Glomerular endothelial cell (primary cell): ENCODE data around the gene NPEPL1. TPM values are rescaled to one million over a fixed set of nuclear protein-coding genes. Genes with fewer than 3 reads are reported as not detected.
"Not testable (repeated sequence)": the region's sequence is repeated elsewhere in the genome, so short reads cannot be mapped to it uniquely, and the experiment has no call there.

Experiments
- DNase-seq: peaks from one replicate; pipeline ENCODE4 v3.0.0-alpha.2; 2011; ENCODE audit warnings: low read depth, low spot score; ENCODE audit errors: extremely low read depth
- total RNA-seq: library from RNA; depleted of rRNA; stranded (reverse); fragments of >200 nt; gene quantifications from 2 replicates; pipeline ENCODE4 v1.2.3, GENCODE V29; 2015

NPEPL1 gene
- total RNA-seq, 1 donor from 2014 or later = 36.9 TPM

DNA sequence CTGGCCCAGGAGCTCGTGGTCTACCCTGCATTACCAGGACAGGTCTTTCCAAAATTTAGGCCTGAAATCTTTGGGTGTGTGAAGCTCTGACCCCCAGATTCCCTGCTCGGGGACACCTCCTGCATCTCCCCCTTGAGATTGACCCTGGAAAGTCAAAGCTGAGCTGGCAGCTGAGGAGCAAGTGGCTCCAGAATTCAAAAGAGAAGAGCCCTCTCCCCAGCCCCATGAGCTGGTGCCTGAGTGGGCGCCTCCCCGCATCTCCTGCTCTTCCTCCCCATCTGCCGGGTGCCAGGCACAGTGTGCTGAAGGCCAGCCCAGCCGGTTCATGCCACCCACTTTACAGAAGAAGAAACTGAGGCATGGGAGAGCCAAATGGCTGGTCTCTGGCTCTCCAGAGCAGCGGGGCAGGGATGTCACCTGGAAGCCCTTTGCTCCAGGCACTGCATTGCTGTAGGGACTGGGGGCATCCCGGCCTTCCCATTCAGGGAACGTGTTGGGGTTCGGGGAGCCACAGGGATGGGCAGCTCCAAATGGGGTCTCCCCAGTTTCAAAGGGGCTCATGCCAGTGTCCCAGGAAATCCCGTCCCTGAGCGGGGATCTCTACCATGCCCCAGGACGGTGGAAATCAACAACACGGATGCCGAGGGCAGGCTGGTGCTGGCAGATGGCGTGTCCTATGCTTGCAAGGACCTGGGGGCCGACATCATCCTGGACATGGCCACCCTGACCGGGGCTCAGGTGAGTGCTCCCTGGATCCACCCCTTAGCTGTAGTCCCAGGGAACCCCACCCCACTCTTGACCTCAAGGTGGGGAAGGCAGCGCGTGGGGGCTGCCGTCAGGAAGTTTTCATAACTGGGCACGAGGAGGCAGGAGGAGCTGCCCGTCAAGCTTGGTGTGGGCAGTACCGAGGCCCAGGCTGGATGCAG is 20.5 kb downstream of the NPEPL1 start:
- DNase-seq = no peak

DNA sequence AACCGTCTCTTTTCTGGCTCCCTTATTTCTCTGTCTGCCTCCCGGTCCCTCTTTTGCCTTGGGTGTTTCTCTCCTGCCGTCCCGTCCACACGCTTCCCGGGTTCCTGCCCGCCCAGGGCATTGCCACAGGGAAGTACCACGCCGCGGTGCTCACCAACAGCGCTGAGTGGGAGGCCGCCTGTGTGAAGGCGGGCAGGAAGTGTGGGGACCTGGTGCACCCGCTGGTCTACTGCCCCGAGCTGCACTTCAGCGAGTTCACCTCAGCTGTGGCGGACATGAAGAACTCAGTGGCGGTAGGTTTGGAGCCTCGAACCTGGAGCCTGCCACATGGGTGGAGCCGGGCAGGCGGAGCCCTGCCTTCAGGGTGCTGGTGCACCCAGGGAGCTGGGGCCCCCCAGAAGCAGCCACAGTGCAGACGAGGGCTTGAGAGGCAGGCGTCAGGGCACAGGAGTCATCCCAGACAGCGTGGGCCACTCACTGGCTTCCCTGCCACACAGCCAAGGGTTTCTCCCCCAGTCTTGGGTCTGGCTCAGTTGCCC is 21.3 kb downstream of the NPEPL1 start:
- no peak for DNase-seq

DNA sequence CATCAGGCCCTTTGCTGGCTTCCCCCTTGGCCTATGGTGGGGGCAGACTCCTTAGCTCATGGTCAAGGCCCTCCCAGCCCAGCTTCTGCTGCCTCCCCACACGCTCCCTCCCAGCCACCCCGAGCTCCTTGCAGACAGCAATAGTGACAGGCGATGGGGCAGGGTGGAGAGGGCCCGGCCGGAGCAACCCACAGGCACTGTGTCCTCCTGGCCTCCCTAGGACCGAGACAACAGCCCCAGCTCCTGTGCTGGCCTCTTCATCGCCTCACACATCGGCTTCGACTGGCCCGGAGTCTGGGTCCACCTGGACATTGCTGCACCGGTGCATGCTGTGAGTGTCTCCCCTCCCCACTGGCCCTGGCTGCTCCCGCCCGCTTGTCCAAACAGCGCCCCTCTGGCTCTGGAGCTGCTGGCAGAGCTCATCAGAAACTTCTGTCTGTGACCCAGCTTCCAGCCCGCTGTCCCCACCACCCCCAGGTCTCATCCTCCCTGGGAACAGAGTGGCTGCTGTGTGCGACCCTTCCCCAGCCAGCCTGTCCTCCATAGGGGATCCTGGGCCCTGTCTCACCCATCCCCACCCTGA is 21.8 kb downstream of the NPEPL1 start:
- DNase-seq = no peak

GRCh38 chr20:58714923-58715351 is 22.3 kb downstream of the NPEPL1 start:
- DNase-seq = no peak

DNA sequence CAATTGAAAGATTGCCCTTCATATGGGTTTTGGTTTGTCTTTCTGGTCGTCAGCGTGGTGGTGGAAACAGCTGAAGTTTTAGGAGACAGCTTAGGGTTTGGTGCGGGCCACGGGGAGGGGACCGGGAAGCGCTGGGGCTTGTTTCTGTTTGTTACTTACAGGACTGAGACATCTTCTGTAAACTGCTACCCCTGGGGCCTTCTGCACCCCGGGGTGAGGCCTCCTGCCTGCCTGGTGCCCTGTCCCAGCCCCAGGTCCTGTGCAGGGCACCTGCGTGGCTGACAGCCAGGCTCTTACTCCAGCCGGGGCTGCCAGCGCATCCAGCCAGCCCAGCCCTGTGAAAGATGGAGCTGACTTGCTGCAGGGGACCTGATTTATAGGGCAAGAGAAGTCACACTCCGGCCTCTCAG is 22.8 kb downstream of the NPEPL1 start:
- DNase-seq = no peak

GRCh38 chr20:58715801-58716475 is 23.3 kb downstream of the NPEPL1 start:
- no peak for DNase-seq

GRCh38 chr20:58716476-58717277 is 24.1 kb downstream of the NPEPL1 start:
- no peak for DNase-seq

GRCh38 chr20:58717278-58718091 is 24.9 kb downstream of the NPEPL1 start:
- no peak for DNase-seq

DNA sequence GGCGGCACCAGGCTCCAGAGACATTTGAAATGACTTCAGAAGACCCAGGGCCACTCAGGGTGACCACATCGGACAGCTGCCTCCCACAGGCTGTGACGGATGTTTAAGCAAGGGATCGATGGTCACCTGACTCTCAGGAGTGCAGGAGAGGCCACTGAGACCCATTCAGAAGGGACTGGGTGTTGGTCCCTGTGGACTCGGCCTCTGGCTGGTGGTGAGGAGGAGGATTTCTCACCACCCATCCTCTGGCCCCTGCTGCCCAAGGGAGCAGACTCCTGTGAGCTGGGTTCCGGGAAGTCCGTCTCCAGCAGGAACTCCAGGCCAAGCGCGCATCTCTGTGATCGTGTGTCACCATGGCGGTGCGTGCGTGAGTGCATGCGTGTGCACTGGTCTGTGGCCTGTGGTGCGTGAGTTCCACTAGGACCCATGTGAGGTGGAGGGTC is 25.5 kb downstream of the NPEPL1 start:
- DNase-seq = no peak

DNA sequence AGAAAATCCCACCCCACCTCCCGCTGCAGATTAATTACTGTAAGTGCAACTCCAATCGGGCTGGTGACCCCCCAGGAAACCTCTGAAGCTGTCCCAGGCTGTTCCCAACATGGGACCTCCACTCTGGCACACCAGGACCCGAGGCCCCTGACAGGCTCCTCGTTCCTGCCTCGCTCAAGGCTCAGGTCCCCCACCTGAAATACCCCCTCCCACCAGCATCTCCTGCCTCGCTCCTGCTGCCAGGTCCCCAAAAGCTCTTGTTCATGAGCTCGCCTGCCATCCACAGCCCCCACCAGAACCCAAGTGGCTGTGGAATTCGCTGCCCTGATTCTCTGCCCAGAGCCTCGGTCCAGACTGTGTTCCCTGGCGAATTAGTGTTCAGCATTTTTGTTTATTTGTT is 26.1 kb downstream of the NPEPL1 start:
- no peak for DNase-seq

GRCh38 chr20:58719258-58719657 is 26.7 kb downstream of the NPEPL1 start:
- no peak for DNase-seq

DNA sequence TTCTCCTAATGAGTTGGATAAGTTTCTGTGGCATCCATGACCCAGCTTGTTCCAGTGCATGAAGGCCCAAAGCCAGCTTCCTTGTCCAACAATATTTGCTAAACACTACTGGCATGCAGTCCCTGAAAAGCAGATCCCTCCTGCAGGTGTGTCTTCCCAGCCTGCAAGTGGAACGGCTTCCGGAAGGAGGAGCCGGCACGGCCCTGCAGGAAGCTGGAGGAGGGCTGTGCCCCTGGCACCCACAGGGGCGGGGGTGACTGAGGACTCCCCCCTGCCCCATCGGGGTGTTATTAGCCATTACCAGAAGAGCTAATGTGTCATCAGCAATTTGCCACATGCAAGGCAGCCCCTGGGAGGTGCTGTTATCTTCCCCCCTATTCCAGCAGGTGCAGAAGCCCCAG is 27.4 kb downstream of the NPEPL1 start:
- DNase-seq = no peak

DNA sequence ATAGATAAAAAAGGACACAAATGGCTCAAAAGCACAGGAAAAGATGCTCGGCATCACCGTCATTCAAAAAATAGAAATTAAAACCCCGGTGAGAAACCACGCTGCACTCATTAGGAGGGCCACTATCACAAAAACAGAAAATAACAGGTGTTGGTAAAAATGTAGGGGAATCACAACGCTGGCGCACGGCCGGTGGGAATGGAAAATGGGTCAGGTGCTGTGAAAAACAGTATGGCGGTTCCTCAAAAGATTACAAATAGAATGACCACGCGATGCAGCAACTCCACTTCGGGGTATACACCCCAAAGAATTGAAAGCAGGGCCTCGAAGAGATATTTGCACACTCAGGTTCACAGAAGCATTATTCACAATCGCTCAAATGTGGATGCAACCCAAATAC is 28.3 kb downstream of the NPEPL1 start:
- no peak for DNase-seq

GRCh38 chr20:58721951-58722778 is 29.6 kb downstream of the NPEPL1 start:
- no peak for DNase-seq

DNA sequence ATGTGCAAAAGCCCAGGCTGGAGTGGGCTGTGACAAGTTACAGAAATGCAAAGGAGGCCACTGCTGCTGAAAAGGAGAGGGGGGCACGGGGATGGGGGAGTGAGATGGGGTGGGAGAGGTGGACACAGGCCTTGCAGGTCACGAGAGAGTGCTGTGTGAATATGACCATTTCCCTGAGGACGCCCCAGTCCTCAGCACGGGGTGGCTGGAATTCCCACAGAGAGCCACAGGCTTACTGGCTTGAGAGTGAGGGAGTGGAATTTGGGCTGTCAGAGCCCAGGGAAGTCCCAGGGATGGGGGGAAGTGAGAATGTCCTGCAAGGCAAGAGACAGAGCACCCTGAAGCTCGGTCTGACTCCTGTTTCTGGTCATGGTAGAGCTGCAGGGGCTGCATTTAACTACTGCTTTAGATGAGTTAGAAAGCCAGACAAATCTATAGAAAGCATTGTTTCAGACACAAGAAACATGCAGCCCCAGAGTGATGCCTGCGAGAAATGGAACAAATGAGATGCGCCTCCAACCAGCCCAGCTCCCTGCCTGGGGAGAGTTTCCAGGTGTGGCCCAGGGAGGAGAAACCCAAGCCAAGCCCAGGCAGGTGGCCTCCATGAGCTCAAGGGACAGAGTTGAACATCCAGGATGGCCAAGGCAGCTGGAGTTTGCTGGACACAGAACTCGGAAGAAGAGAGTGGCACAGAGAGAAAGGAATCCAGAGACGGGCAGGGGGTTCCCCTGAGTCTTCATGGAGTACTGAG is 30.5 kb downstream of the NPEPL1 start:
- no peak for DNase-seq

DNA sequence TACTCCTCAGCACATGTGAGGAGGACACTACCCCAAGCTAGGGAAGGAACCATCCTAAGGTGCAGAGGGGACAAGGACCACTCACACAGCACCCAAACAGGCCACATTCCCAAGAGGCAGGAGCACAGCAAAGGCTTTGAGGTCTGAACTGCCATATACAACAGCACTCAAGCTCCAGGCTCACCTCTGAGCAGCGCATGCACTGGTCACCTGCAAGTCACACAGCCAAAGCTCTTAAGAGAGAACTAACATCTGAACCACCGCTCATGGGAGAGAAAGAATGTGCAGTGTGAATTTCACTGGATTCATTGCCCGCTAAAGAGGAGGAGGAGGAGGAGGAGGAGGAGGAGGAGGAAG is 31.0 kb downstream of the NPEPL1 start:
- no peak for DNase-seq

- not testable (repeated sequence) for DNase-seq
Measured at GRCh38 chr20:58726156-58726555, 33.6 kb downstream of the NPEPL1 start.

DNA sequence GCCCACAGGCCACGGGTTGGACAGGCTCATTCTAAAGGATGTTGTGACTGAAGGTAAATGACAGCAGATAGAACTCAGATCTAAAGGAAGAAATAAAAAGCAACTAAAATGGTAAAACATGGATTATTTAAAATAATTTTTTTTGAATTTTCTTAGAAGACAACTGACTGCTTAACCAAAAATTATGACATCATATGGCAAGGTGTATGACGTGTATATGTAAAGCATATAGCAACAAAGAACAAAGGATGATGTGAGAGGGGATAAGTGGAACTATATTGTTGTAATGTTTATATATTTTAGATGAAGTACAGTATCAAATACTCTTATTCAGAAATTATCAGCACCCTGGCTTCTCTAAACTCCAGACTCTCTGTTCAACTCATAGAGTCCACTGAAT is 38.6 kb downstream of the NPEPL1 start:
- DNase-seq = no peak
